Measurements from ENCODE around the gene PTK6.
"Not testable (repeated sequence)": the region's sequence is repeated elsewhere in the genome, so short reads cannot be mapped to it uniquely, and the experiment has no call there.

The PTK6 gene

DNA sequence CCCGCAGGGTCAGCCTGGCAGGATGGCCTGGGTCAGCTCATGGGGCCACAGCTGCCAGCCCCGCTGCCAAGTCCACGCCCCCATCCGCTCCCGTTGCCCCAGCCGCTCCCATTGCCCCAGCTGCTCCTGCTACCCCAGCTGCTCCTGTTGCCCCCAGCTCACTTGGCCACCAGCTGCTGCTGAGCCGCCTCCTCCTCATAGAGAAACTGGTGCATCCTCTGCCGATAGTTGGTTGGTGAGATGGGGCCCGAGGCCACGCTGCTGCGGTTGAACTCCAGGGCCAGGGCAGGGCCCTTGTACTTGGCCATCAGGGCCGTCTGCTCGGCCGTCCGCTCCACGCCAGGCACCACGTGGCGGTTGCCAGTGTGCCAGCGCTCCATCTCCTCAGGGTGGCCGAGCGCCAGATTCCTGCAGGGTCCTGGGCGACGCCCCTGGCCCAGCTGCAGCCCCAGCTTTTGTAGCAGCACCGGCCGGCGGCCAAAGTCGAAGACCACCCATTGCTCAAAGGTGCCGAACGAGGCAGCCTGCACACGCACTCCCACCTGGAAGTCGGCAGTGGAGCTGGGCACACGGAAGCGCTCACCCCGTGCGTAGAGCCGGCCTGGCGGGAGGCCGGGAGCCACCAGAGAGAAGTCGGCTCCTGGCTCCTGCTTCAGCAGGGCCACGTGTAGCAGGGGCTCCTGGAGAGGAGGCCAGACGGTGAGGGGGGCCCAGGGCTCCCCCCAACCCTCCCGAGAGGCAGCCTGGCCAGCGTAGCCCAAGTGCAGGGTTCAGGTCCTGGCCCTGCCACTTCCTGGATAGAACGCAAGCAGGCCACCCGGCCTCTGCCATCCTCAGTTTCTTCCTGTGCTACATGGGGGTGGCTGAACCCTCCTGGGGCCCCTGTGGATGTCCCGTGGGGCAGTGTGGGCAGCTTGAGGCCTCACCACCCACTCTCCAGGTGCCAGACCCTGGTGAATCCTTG is 32.1 kb upstream of the PTK6 start:
- no peak for DNase-seq

DNA sequence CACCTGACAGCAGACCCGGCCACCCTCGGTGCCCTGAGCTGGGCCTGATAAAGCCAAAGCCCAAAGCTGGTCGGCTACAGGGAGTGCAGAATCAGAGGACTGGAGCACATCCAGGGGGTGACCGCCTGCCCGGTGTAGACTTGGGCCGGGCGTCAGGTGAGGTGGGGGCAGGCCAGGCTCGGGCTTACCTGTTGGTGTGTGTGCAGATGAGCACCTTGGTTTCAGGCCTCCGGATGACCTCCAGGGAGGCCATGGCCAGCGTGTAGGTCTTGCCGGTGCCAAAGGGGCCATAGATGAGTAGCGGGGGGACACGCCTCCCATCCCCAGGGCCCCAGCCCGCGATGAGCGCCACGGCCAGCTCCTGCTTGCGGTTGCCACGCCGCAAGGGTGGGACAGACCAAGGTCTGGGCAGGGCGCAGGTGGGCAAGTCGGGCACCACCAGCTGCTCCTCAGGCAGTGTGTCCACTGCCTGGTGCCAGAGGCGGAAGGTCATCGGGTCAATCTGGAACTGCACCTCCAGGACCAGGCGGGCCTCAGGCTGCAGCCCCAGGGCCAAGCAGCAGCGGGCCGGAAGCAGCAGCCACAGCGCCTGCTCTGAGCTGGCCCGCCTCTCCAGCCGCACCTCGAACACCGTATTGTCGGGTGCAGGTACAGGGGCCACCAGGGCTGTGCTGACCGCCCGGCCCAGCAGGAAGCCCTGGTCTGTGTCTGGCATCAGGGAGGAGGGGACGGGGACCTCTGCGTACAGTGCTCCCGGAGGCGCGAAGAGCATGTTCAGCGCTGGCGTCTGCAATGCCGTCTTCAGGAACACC is 31.2 kb upstream of the PTK6 start:
- DNase-seq = no peak

DNA sequence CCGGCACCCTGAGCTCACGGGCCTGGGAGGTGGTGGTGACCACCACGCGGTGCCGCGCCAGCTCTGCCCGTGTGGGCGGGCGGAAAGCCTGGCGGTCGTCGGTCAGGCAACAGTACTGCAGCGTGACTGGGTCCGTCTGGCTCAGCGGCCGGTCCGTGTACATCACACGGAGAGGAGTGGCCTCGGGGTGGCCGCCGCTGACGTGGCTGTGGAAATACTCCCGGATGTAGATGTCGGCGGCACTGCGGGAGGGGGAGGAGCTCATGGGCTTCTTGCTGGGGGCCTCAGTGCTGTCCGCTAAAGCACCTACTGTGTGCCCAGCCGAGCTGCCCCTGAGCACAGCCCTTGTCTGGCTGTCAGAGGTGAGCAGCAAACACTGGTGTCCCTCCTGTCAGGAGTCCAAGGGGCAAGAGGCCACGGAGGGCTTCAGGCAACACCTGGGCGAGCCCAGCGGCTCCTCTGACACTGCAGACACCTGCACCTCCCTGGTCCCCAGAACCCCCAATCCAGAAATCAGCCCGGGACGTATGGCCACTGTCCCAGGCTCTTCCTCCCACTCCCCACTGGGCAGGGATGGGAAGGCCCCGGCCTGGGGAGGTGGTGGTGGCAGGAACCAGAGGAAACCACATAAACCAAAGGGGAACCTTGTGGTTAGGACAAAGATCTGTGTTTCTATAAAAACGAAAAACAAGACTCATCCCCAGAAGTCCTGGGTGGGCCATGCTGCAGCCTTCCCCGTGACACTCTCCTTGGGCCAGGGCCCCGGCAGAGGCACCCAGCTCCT is 30.4 kb upstream of the PTK6 start:
- DNase-seq = peak; percentile 80

DNA sequence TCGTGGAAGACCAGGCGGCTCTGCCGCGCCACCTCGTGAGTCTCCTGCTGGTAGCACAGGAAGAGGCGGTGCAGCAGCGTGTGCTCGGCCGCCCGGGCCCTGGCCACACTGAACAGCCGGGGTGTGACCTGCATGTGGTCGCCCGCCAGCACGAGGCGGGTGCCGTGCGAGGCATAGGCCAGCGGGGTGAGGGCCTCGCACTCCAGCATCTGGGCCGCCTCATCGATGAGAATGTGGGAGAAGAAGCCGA is 29.9 kb upstream of the PTK6 start:
- DNase-seq = no peak

DNA sequence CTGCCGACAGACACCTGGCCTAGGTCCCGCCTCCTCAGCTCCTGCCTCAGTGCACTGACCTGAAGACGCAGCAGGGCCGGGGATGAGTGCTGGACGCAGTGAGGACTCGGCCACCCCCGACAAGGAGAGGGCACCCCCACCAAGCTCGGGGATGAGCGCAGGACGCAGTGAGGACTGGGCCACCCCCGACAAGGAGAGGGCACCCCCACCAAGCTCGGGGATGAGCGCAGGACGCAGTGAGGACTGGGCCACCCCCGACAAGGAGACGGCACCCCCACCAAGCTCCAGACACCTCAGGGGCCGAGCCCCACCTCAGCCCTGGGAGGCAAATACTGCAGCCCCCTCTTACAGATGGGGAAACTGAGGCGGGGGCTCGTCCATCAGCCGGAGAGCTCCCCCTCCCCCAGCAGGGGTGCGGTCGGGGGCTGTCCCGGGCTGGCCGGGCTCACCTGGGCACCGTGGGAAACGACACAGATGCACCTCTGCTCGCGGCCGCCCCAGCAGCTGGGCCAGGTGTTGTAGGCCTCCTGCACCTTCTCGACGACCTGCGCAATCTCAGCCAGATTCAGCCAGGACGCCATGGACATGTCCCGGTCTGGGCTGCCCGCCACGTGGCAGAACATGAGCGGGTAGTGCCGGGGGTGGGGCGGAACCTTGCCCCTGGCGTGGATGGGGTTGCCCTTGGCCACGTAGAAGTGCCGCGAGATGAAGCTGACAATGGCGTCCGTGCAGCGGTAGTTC is 29.4 kb upstream of the PTK6 start:
- no peak for DNase-seq

DNA sequence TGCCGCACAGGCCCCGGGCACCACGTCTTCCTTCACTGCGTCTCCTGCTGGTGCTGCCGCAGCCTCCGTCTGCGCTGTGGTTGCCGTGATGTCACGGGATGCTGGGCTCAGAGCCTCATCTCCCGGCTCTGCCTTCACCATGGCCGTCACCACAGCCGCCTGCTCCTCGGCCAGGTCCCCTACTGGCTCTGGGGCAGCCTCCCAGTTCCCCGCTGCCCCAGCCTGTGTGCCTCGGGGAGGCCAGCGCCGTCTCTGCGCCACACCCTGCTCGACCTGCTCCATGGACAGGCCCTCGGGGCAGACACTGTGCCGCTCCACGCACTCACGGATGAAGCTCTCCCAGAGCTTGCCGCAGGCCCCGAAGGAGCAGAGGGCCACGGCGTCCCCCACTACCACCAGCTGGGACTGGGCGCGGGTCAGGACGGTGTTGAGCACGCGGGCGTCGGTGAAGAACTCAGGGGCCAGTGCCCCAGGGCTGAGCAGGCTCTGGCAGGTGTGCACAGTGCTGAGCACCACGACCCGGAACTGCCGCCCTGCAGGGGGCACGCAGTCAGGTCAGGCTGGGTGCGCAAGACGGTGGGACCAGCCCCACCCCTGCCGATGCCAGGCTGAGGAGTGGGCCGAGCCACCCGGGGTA is 28.6 kb upstream of the PTK6 start:
- no peak for DNase-seq

DNA sequence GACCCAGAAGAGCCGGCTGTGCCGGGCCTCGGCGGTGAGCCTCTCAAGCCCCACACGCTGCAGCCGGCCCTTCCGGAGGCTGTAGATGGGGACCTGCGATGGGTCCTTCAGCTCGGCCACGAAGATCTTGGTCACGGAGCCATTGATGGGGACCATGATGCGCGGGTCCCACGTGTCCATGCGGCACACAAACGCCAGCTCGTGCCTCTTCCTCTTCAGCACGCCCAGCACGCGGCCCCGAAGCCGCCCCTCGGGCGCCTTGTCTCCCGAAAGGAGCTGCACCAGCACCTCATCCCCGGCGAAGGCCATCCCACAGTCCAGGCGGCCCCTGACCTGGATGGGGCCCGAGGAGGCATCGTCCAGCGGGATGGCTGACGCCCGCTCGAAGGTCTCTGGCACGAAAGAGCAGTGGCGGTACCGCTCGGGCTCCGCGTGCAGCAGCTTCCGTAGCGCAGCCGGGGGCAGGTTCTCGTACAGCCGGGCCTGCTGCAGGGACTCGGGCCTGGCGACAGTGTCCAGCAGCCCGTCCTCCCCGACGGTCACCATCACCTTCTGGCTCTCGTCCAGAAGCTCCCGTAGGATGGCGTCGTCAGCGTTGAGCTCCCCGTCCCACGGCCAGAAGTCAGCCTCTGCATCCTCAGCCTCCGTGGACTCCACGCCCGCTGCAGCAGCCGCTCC is 28.0 kb upstream of the PTK6 start:
- no peak for DNase-seq

DNA sequence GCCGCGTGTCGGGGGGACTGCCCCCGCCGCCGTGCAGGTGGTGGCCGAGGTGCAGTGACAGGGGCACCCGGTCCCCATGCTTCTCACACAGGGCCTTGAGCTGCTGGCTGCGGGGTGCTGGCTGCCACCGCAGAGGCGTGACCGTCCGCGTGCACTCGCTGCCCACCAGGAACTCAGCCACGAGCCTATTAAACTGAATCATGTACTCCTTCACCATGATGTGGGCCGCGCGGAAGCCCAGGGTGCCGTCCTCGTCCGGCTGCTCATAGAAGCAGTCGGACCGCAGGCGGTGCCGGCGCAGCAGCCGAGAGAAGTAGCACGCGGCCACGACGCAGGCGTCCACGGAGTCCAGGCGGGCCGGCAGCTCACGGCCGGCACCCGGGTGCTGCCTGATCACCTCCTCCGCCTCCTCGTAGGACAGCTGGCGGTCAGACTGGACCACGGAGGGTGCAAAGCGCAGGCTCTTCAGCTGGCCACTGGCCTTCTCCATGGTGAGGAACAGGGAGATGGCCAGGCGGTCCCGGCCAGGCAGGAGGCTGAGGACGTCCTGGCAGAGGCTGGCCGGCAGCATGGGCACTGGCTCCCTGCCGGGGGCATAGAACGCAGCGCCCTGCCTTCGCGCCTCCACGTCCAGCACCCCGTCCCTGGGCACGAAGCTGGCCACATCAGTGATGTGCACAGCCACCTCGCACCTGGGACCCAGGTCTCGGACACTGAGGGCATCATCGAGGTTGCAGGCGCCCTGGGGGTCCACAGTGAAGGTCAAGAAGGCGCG is 27.0 kb upstream of the PTK6 start:
- no peak for DNase-seq

DNA sequence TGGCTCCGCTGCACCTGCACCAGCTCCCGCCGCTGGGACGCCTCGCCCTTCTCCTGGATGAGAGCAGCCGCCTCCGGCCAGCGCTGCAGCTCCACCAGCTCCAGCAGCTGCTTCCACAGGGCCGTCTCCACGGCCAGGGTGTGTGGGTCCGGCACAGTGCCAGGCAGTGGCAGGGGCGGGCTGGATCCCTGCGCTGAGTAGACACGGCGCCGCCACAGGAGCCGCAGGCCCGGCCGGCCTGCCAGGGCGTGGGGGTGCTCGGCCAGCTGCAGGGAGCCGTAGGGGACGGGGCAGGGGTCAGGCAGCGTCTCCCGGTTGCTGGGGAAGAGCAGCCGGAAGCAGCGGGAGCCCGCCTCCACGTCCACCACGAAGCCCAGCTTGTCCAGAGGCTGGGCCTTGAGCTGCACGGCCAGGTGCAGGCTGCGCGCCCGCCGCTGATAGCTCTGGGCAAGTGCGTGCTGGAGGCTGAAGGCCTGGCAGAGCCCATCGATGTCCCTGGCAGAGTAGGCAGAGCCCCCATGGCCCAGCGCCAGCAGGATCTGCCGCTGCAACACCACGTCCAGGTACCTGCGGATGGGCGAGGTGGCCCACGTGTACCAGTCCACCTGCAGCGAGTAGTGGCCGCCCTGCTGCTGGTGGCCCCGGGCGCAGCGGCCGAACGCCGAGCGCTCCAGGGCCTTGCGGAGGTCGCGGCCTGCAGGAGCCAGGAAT is 26.2 kb upstream of the PTK6 start:
- DNase-seq = no peak

DNA sequence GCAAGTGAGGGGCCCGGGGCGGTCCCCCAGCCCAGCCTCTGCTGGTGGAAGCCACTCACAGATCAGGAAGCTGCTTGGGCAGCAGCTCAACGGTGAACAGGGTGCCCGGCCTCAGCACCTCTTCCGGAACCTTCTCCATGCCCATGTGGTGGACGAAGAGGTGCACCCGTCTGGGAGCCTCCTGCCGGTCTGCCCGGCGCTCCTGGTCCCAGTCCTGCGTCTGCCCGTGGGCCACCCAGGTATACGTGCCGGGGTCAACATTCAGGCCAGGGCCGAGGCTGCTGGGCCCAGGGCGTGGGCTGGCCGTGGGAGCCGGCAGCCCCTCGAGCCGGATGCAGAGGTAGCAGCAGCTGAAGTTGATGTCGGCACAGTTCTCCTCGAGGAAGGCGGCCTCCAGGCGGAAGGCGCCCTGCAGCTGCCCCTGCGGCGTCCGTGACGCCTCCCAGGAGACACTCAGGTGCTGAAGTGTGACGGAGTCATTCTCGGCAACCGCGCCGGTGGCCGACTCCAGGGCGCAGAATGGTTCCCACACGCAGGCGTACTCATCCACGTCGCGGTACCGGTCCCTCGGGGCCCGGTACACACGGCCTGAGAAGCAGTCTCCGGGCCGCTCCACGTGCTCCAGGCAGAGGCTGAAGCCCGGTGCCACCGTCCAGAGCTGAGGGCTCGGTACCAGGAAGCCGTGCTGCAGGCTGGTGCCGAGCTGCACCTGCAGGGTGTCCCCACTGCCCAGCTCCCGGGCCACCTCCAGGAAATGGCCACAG is 25.5 kb upstream of the PTK6 start:
- no peak for DNase-seq

DNA sequence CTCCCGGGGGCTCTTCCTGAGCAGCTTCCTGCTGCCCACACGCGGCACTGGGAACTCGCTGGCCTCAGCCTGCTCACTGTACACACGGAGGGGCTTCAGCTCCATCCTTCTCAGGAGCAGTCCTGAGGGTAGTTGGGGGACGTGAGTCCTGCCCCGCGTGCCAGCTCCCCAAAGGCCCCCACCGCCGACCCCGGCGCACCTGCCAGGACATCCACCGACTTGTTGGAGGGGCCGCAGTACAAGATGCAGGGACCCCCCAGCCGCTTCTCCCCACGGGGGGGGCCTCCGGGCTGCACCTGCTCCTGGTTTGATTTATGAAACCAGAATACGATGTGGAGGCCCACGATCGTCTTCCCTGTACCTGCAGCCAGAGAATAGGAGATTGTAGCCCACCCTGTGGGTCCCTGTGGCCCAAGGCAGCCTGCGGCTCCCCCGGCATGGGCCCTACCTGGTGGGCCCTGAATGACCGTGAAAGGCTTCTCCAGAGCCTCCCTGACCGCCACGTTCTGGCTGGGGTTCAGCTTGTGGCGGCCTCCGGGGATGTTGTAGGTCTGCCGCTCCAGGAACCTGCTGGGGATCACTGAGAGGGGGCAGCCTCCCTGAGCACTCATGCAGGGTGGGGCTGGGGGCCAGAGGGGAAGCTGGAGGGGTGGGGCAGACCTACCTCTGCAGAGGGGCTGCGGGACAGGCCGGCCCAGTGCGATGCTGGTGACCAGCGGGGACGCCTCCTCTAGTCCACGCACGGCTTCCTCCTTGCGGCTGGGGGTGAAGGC is 24.6 kb upstream of the PTK6 start:
- DNase-seq = no peak

DNA sequence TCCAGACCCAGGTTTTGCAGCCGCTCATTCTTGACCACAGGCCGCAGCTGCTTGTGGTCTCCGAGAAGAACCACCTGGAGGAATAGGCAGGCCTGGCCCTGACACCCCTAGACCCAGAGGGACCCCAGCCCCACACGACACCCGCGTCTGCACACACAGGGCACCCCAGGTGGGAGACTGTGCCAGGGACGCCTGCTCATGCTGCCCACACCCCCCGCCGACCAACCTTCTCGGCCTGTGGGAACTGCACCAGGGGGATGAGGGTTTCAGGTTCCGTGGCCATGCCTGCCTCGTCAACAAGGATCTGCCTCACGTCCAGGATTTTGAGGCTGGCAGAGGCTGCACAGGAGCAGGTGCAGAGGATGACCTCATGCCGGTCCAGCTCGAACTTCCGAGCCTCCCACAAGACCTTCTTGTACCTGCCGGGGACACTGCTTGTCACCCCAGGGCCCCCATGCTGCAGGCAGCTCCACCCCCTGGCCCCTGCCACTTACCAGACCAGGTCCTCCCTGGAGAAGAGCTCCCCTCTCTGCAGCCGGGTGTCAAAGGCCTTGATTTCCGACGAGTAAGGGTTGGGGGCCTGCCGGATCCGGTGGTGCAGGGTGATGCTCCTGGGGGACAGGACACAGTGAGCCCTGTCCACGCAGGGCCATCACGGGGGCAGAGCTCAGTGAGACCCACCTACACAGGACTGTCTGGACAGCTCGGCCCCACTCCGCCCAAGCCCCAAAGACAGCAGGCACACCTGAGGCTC is 23.9 kb upstream of the PTK6 start:
- no peak for DNase-seq

DNA sequence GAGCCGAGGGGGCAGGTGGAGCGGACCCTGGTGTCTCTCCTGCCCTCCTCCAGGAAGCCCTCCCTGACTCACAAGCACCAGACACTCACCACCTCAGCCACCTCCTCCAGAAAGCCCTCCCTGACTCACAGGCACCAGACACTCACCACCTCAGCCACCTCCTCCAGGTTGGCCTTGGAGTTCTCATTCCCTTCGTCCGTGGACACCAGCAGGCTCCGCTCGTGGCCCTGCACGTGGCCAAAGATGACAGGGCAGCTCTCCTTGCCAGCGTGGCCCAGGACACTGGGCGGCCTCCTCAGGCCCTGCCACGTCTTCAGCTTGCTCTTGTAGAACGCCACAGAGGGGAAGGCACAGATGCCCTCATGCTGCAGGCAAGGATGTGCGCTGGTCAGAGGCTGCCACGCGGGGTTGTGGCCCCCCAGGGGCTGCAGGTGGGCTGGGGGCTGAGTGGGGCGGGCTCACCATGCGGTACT is 23.2 kb upstream of the PTK6 start:
- DNase-seq = no peak

DNA sequence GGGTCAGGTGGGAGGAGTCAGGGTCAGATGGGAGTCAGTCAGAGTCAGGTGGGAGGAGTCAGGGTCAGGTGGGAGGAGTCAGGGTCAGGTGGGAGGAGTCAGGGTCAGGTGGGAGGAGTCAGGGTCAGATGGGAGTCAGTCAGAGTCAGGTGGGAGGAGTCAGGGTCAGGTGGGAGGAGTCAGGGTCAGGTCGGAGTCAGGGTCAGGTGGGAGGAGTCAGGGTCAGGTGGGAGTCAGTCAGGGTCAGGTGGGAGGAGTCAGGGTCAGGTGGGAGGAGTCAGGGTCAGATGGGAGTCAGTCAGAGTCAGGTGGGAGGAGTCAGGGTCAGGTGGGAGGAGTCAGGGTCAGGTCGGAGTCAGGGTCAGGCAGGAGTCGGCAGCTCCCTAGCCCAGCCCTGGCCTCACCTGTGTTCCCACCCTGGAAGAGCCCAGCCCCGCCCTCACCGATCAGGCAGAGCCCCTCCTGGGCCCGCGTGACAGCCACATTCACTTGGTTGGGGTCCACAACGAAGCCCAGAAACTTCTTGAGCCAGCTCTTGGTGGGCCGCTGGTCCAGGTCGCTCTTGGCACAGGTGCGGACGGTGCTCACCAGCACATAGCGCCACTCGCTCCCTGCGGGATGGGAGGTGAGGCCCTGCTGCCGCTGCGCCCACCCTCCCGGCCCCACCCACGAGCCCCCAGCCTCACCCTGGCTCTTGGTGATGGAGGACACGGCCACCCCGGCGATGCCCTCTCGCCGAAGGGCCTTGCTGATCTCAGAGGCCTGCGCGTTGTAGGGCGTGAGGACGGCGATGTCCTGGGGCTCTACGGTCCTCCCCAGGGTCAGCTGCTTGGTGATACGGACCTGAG is 22.5 kb upstream of the PTK6 start:
- DNase-seq = not testable (repeated sequence)

DNA sequence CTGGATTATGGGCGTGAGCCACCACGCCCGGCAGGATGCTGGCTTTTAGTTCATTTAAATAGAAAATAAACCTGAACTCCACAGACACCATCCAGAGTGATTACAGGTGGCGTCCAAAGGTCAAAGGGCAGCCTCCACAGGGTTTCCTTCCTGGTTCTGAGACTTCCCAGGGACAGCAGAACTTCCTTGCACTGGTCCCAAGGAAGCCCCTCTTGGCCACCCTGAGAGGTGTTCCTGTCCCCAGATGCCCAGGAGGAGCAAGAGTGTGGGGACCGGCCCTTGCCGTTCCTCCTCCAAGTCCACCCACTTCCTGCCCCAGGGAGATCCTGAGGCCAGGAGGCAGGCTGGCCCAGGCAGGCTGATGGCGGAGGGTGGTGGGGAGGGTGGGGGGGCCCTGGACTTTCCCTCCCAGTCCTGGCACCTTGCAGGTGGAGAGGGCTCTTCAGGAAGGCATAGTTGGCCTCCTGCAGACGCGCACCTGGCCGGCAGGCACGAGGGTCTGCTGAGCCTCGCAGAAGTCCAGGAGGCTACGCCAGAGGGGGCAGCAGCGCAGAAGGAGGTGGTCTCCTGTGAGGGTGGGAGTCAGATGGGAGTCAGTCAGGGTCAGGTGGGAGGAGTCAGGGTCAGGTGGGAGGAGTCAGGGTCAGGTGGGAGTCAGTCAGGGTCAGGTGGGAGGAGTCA is 21.8 kb upstream of the PTK6 start:
- no peak for DNase-seq

DNA sequence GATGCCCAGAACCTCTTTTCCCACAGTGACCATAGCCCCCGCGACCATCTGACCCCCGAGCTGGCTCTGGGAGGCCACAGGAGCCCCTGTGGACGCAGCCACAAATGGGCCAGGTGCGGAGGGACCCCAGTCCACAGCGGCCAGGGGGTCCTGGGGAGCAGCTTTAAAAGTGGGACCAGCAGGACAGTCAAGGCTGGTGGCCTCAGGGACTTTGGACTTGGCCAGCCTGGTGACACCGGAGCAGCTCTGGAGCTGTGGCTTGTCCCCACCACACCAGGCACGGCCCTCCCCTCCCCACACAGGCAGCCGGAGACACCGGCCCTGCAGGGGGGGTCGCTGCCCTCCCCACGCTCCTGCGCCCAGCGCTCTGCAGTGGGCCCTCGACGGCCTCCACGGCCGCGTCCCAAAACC is 20.3 kb upstream of the PTK6 start:
- DNase-seq = no peak

Data from GDM1 (cell line).